NCI-H526 treated with DMSO at 0.1 percent for 48 hours (cell line): Measurements from ENCODE around the gene MAGEC3.
"Not testable (repeated sequence)": the region's sequence is repeated elsewhere in the genome, so short reads cannot be mapped to it uniquely, and the experiment has no call there.

Source experiments
- DNase-seq: peaks from one replicate; lab custom pipeline; 2025; lab: John Stamatoyannopoulos, UW

Gene MAGEC3

DNA sequence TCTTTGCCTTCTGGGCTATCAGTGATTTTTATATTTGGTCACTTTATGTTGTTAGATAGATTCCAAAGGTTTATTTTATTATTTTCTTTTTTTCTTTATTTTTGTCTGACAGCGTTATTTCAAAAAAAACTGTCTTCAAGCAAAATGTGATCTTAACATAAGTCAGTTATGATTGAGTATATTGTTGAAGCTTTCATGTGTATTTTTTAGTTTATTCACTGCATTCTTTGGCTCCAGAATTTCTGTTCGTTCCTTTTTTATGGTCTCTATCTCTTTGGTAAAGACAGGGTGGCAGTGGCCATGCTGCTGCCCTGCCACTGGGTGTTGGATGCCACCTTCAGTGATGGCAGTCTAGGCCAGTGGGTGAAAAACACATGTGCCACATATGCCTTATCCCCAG is at the start of gene MAGEC3:
MAGEC3 (plus strand) TSS at position 301 of the 400 bp plus-strand sequence; CDS start at position 301, 0 bp downstream.
- DNase-seq: no peak

- DNase-seq: no peak
Measured at GRCh38 chrX:141791856-141792255, 46.3 kb upstream of the MAGEC3 start.

DNA sequence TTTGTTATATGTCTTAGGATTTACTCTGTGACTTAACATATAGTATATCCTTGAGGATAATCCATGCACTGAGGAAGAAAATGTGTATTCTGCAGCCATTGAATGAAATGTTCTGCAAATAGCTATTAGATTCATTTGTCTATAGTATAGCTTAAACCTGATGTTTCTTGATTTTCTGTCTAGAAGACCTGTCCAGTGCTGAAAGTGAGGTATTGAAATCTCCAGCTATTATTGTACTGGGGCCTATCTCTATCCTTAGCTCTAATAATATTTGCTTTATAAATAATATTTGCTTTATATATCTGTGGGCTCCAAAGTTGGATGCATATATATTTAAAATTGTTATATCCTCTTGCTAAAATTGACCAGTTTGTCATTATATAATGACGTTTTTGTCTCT is 26.7 kb upstream of the MAGEC3 start:
- DNase-seq: no peak

- no peak for DNase-seq
Measured at GRCh38 chrX:141814213-141814857, 23.8 kb upstream of the MAGEC3 start.

- no peak for DNase-seq
Measured at GRCh38 chrX:141815904-141816303, 22.2 kb upstream of the MAGEC3 start.

DNA sequence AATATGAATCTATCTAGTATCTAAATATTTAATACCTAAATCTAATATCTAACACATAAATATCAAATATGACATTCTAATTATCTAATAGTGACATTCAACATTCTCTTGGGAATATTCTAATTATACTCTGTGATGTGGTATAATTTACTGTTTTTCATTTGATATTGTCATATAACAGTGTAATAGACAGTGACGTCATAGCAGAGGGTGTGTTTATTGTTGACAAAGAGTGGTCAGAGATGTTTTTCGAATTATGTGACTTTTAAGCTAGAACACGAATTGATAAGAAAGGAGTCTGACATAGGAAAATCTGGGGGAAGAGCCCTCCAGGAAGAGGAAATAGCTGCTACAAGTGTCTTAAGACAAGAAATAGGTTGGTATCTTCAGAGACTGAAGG is 5.9 kb upstream of the MAGEC3 start:
- DNase-seq: no peak

DNA sequence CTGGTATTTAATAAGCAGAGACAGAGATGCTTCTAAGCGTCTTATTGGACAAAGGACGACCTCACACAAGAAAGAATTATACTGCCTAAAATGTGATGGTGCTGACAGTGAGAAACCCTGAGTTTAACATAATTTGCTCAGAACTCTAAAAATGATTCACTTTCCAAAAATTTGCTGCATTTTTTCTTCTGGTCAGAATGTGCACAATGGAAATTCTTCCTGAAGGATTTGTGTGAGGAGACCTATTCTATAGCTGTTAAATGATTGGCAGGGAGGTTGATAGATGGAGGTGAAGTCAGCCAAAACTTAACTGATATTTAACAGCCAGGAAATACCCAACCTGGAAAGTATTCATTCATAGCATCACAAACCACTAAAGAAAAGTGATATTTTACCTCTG is 1.7 kb downstream of the MAGEC3 start:
- no peak for DNase-seq

- DNase-seq: no peak
Measured at GRCh38 chrX:141857479-141857878, 19.4 kb downstream of the MAGEC3 start.

- DNase-seq: no peak
Measured at GRCh38 chrX:141879616-141880015, 41.5 kb downstream of the MAGEC3 start.

DNA sequence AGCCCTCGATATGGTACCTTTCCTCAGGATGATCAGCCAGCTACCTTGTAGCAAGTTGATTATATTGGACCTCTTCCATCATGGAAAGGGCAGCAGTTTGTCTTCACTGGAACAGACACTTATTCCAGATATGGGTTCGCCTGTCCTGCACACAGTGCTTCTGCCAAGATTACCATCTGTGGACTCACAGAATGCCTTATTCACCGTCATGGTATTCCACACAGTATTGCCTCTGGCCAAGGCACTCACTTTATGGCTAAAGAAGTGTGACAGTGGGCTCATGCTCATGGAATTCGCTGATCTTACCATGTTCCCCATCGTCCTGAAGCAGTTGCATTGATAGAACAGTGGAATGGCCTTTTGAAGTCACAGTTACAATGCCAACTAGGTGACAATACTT is 50.7 kb downstream of the MAGEC3 start:
- not testable (repeated sequence) for DNase-seq

DNA sequence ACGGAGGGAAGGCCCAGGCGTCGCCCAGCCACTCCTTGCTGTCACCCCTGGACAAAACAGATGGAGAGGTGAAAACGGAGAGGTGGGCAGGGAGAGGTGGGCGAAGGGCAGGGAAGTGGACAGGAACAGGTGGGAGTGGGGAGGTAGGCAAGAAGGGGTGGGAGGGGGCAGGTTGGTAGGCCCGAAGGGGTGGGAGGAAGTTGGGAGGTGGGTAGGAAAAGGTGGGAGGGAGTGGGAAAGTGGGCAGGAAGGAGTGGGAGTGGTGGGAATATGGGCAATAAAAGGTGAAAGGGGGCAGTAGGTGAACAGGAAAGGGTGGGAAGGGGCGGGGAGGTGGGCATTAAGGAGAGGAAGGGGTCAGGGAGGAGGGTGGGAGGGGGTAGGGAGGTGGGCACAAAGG is 56.6 kb downstream of the MAGEC3 start:
- DNase-seq: no peak

- no peak for DNase-seq
Measured at GRCh38 chrX:141897690-141898089, 59.6 kb downstream of the MAGEC3 start.

- no peak for DNase-seq
Measured at GRCh38 chrX:141902366-141902765, 64.2 kb downstream of the MAGEC3 start.

- DNase-seq: no peak
Measured at GRCh38 chrX:141903400-141904155, 65.5 kb downstream of the MAGEC3 start, which contains the start of gene MAGEC1. Gene MAGEC1 (plus strand): TSS chrX:141903894. CDS start chrX:141905073, 1,179 bp downstream.

- DNase-seq: no peak
Measured at GRCh38 chrX:141904262-141904661, 66.1 kb downstream of the MAGEC3 start.

DNA sequence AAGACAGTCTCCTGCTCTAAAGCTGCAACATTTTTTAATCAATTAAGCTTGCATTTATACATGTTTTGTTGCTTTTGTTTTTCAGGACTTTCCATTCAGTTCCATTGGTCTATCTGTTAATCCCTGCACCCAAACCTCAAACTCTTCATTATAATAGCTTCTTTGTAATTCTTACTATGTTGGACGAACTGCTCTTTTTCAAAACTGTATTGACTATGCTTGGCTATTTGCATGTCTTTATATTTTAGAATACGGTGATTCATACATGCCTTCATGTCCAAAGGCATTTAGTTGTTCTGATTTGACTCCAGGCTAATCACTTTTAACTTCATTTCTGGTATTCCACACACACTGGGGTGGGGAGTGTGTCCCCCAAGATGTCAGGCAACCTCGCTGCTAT is 79.7 kb downstream of the MAGEC3 start:
- no peak for DNase-seq

DNA sequence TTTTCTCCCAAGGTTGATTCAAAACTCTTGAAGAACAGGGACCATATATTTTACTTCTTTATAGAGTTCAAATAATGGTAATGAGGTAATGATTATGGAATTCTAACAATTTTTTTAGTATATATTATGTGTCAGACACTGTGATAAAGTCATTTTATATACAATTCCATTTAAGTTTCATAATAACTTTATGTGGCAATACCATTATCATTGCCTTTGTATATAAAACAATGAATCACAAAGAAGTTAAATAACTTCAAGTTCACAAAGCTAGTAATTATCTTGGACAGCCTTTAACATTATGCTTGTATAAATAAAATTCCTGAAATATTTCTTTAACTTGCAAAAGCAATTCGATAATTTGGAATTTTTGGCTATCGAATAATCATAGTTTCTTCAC is 86.2 kb downstream of the MAGEC3 start:
- no peak for DNase-seq

DNA sequence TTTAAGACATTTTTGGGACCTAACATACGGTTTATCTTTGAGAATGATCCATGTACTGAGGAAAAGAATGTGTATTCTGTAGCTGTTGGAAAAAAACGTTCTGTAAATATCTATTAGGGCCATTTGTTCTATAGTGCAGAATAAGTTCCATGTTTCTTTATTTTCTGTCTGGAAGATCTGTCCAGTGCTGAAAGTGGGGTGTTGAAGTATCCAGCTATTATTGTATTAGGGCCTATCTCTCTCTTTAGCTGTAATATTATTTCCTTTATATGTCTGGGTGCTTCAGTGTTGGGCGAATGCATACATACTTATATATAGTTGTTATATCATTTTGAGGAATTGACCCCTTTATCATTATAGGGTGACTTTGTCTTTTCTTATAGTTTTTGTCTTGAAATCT is 90.3 kb downstream of the MAGEC3 start:
- no peak for DNase-seq

- no peak for DNase-seq
Measured at GRCh38 chrX:141934059-141934641, 96.0 kb downstream of the MAGEC3 start.

DNA sequence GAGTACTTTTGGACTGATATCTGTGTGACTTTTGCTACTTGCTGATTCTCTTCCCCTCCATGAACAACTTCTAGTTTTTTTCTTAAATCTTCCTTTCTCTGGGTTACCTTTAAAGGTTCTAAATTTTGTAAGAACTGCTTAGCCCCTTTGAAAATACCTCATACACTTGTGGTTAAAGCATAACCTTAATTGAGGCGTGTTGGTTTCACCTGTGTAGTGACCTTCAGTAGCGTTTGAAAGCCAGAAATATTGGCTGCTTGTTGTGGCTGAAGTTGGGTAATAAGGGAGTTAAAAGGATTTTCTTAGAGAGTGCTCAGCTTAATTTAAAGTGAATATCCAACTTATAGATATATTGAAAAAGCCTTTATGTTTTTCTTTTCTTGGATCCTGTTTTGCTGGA is 97.5 kb downstream of the MAGEC3 start:
- DNase-seq: no peak

- DNase-seq: no peak
Measured at GRCh38 chrX:141936080-141936479, 98.0 kb downstream of the MAGEC3 start.

- DNase-seq: no peak
Measured at GRCh38 chrX:141941234-141941633, 103.1 kb downstream of the MAGEC3 start.

DNA sequence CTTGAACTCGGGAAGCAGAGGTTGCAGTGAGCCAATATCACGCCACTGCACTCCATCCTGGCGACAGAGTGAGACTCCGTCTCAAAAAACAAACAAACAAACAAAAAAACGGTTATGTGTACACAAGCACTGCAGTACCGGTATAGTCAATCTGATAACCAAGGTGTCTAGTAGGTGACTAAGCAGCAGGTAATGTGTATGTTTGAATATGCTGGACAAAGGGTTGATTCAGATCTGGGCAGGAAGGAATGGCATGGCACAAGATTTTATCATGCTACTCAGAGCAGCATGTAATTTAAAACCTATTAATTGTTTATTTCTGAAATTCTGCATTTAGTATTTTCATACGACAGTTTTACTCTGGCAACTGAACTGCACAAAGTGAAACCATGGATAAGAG is 107.3 kb downstream of the MAGEC3 start:
- DNase-seq: no peak
